ENCODE results near the gene TMPRSS11D.

DNA sequence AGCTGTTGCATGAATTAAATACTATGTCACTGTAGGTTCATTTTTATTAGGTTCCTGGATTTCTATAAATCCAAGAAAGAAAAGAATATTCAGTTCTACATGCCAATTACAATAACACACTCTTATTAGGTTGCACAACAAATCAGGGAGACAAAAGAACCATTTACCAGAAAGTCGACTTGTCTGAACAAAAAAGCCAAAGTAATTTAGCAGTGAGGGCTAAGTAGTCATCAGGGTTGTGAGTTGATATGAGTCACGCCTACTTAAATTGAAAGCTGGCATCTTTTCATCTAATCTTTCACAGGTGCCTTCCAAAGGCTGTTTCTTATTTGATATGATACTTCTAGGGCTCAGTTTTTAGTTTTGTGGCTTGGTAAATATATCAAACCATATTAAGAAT is 104.2 kb downstream of the TMPRSS11D start:
- no peak for TF ChIP-seq POLR2A (IDR thresholded peaks at IDR 0.05; ENCODE audit: control extremely low read depth in 1 of 2, low read depth in 2 of 2, low read length in 2 of 2)
- no peak for TF ChIP-seq RAD21 (IDR thresholded peaks at IDR 0.05 in 1 of 2, conservative IDR thresholded peaks at IDR 0.05 in 1 of 2; ENCODE audit: low read depth in 2 of 2, low read length in 2 of 2)
- TF ChIP-seq, protein P1, sequence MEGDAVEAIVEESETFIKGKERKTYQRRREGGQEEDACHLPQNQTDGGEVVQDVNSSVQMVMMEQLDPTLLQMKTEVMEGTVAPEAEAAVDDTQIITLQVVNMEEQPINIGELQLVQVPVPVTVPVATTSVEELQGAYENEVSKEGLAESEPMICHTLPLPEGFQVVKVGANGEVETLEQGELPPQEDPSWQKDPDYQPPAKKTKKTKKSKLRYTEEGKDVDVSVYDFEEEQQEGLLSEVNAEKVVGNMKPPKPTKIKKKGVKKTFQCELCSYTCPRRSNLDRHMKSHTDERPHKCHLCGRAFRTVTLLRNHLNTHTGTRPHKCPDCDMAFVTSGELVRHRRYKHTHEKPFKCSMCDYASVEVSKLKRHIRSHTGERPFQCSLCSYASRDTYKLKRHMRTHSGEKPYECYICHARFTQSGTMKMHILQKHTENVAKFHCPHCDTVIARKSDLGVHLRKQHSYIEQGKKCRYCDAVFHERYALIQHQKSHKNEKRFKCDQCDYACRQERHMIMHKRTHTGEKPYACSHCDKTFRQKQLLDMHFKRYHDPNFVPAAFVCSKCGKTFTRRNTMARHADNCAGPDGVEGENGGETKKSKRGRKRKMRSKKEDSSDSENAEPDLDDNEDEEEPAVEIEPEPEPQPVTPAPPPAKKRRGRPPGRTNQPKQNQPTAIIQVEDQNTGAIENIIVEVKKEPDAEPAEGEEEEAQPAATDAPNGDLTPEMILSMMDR (IDR thresholded peaks at IDR 0.05; ENCODE audit: control extremely low read depth in 1 of 3, insufficient read depth in 1 of 3, low read depth in 1 of 3, low read length in 3 of 3): no peak
- no peak for TF ChIP-seq JUN (IDR thresholded peaks at IDR 0.05; ENCODE audit: low read depth, low read length)
